GM19035 (cell line): ENCODE measurements around the gene IQSEC2.

Experiments used
- ATAC-seq: cut with Tn5 transposase; IDR thresholded peaks from one replicate; pipeline ENCODE4 v1.9.1; 2021; ENCODE audit not compliant: unreplicated experiment

The IQSEC2 gene

DNA sequence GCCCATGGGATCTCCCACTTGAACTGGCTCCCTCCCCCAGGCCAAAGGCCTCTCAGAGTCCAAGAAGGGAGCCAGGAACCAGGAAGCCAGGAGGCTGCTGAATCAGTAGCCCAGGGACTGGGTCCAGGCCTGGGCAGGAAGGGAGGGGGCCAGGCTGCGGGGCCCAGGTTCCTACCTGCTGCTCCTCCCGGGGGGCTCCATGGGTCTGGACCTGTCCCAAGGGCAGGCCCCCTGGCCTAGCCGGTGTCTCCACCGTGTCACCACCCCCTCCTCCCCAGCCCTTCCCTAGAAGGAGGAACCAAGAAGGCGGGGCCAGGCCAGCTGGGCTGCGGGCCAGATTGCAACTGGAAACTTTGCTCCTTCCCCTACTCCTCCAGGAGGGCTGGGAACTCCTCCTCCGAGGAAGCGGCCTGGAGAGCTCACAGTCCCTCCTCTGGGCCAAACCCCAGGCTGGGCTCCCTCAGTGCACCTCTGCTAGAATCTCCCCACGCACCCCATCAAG is at the start of gene IQSEC2:
Gene IQSEC2 (minus strand): TSS at position 264 of the 502 bp plus-strand sequence.
- no peak for ATAC-seq

DNA sequence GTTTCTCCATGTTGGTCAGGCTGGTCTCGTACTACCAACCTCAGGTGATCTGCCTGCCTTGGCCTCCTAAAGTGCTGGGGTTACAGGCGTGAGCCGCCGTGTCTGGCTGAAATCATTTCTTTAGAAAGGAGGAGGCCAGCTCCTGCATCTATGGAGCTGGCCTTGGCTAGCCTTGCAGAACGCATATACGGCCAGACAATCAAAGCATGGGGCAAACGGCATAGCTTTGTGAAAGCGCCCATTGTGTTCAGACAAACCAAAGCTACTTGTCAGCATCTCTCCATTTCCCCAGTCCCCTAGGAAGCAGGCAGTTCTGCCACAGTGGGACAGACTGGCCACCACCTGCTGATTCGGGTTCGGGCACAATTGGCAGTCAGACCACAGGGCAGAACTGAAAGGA is 48.9 kb upstream of the IQSEC2 start:
- ATAC-seq = no peak

- ATAC-seq = no peak
Observed at GRCh38 chrX:53324803-53325202, 43.4 kb upstream of the IQSEC2 start.

DNA sequence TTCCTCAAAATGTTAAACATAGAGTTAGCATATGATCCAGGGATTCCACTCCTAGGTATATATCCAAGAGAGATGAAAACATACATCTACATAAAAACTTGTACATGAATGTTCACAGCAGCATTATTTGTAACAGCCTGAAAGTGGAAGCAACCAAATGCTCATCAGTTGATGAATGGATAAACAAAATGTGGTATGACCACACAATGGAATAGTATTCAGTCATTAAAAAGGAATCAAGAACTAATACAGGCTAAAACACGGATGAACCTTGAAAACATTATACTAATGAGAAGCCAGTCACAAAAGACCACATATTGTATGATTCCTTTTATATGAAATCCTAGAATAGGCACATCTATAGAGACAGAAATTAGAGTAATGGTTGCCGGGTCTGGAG is 42.7 kb upstream of the IQSEC2 start:
- ATAC-seq = no peak

- ATAC-seq = no peak
Observed at GRCh38 chrX:53323196-53323595, 41.8 kb upstream of the IQSEC2 start.

- ATAC-seq = no peak
Observed at GRCh38 chrX:53321943-53322497, 40.6 kb upstream of the IQSEC2 start.

DNA sequence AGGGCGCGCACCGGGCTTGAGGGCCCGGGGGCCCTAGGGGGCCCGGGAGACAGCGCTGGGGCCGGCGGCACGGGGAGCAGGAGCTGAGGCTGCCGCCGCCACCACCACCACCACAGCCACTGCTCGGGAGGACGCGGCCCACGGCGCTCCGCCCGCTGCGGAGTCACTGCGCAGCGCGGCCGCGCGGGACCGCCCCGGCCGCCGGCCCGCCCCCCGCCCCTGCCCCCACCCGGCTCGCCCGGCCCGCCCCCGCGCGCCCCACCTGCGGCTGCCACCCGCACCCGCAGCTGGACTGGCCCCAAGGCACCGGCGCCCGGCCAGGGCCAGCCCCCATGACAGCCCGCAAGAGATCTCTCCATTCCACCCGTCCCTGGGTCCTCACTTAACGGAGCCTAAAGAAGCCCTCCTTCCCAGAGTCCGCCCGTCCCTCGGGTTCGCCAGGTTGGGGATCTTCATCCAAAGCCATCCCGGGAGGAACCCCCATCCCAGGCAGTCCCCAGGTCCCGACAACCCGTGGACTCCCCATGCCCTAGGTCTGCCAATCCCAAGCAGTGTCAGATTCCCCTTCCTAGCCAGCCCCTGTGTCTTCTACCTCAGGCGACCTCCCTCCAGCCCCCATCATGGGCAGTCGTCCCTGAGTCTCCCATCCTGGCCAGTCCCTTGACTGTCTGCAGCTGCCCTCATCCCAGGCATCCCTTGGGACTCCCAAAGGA is 40.0 kb upstream of the IQSEC2 start:
- ATAC-seq = no peak

DNA sequence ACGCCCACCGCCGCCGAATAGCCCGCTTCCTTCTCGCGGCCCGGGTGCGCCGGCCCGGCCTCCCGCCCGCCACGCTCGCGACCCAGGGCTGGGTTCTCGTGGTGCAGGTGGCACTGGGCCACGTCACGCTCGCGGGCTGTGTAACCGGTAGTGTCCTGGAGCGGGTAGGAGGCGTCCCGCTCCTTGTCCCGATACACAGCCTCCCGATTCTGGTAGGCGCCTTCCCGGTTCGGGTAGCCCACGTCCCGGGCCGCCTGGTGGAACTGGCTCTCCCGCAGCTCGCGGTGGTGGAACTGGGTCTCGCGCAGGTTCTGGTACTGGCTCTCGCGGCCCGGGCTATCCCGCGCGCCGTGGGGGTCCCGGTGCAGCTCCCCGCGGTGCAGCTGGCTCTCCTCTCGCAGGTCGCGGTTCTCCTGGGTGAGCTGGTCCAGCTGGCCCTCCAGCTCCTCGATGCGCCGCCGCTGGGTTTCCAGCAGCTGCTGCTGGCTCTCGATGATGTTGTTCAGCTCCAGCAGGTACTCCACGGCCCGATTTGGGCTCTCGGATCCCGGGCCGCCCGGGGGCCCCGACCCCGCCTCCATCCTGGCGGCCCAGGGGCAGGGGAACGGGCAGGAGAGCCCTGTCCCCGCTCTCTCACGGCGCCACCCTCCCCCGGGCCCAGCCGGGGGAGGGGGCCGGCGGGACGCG is 39.3 kb upstream of the IQSEC2 start:
- ATAC-seq = no peak

DNA sequence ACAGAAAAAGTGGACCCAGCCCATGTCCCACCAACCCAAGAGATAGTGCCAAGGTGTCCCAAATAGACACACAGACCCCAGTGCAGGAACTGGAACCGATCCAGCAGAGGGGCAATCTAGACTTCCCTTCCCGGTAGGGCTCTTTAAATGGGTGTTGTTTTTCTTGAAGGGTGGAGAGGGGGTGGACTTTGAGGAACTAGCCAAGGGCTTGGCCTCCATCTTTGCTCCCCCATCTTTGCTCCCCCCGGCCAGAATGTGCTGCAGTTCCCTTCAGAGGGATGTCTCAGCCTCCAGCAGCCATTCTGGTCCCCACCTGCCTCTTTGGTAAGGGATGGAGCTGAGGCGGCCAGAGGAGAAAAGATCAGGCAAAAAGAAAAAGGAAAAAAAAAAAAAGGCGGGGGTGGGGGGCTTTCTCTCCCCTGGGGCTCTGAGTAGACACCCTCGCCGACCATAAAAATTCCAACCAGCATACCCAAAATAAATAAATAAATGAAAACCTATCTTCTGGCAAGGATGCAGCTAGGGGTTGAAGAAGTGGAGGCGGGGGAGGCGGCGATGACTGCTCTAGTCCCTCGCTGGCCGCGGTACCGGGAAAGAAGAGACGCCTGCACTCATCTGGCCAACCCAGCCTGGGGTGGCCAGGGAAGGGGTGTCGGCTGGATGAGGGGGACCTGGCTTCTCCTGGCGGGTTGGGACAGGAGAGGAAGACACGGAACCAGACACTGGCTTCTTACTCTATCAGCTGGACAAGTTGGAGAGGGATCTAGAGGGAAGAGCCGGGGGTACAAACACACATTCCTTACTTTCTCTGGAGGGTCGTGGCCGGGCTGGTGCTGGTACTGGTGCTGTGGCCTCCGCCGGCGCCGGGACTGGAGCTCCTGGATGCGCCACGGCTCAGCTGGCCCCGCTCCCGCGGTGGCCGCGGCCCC is 38.5 kb upstream of the IQSEC2 start:
- no peak for ATAC-seq

GRCh38 chrX:53318766-53319353 is 37.5 kb upstream of the IQSEC2 start:
- no peak for ATAC-seq

DNA sequence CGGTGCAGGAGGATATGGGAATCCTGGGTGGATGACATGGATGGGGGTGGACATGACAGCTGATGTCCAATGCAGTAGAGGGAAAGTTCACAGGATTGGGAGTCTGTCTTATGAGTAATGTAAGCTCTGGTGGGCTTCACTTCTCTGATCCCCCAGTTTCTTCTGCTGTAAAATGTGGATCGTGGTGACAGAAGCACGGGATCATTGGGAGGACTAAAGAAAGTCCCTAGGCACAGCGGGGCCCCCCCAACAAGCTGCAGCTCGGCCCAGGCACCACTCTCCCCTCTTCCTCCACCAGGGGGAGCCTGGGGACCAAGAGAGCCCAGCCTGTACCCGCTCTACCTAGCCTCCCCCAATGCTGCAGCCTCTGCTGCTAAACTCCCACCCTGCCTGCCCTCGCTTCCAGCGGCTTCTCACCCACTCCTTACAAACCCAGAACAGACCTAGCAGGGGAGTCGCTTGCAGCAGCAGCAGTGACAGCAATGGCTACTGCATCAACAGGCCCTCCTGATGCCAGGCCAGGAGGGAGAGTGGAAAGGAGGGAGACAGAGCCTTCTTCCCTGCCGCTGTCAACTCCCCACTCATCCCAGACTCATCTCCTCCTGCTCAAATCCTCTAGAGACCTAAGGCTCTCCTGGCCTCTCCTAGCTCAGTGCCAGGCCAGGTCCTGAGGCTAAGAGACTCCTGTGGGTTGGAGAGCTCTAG is 36.1 kb upstream of the IQSEC2 start:
- no peak for ATAC-seq

- no peak for ATAC-seq
Observed at GRCh38 chrX:53316860-53317237, 35.5 kb upstream of the IQSEC2 start.

- no peak for ATAC-seq
Observed at GRCh38 chrX:53316111-53316859, 34.9 kb upstream of the IQSEC2 start.

DNA sequence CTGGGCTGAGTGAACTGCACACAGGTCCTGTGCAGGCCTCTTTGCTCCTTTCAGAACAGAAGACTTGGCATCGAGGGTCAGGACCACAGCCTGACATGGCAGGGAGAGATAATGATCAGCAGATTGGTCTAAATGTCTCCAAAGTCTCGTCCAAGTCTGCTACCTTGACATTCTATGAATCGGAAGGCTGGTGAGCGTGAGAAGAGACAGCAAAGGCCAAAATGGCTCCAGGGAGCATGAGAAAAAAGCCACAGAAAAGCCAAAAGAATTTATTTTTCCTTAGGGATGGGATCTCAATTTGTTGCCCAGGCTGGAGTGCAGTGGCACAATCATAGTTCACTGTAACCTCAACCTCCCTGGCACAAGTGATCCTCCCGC is 32.3 kb upstream of the IQSEC2 start:
- ATAC-seq = no peak

- no peak for ATAC-seq
Observed at GRCh38 chrX:53312946-53313727, 31.8 kb upstream of the IQSEC2 start.

- no peak for ATAC-seq
Observed at GRCh38 chrX:53309837-53310236, 28.5 kb upstream of the IQSEC2 start.

DNA sequence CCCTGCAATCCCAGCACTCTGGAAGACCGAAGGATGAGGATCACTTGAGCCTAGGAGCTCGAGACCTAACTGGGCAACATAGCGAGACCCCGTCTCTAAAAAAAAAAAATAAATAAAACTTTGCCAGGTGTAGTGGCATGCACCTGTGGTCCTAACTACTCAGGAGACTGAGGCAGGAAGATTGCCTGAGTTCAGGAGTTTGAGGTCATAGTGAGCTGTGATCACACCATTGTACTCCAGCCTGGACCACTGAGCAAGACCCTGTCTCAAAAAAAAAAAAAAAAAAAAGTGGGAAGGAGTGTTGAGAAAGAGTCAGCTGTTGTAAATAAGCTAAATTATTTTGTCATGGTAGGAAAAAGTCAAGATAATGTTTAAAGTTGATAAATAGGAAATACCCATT is 27.5 kb upstream of the IQSEC2 start:
- ATAC-seq = no peak

GRCh38 chrX:53305996-53306937 is 24.9 kb upstream of the IQSEC2 start:
- ATAC-seq = no peak
